CD4-positive, alpha-beta T cell treated with Interleukin-4 for 1 hour (primary cell): Measurements from ENCODE around the gene DMGDH.
"Not testable (repeated sequence)": the region's sequence is repeated elsewhere in the genome, so short reads cannot be mapped to it uniquely, and the experiment has no call there.

Experiments used
- DNase-seq, 2 donors: peaks; one replicate each; pipeline ENCODE4 v3.0.0-alpha.2; 2020 to 2022

Gene DMGDH

GRCh38 chr5:79011219-79011836, 58.1 kb downstream of the DMGDH start:
- DNase-seq, result no peak

- no peak for DNase-seq
Observed at GRCh38 chr5:79008362-79008761, 61.1 kb downstream of the DMGDH start.

- DNase-seq, result no peak
Observed at GRCh38 chr5:79007872-79008271, 61.6 kb downstream of the DMGDH start.

- no peak for DNase-seq
Observed at GRCh38 chr5:79005936-79006631, 63.4 kb downstream of the DMGDH start.

GRCh38 chr5:79005151-79005550, 64.3 kb downstream of the DMGDH start:
- DNase-seq, result no peak

- no peak for DNase-seq
Observed at GRCh38 chr5:79002374-79002773, 67.1 kb downstream of the DMGDH start.

- no peak for DNase-seq
Observed at GRCh38 chr5:79001471-79001870, 68.0 kb downstream of the DMGDH start.

GRCh38 chr5:78997090-78997489, 72.4 kb downstream of the DMGDH start:
- no peak for DNase-seq

- no peak for DNase-seq
Observed at GRCh38 chr5:78995521-78996007, 73.9 kb downstream of the DMGDH start.

GRCh38 chr5:78993165-78993564, 76.3 kb downstream of the DMGDH start:
- no peak for DNase-seq

GRCh38 chr5:78992146-78992545, 77.3 kb downstream of the DMGDH start:
- DNase-seq, result no peak

GRCh38 chr5:78989080-78989479, 80.4 kb downstream of the DMGDH start:
- DNase-seq, result no peak

GRCh38 chr5:78985725-78986223, 83.7 kb downstream of the DMGDH start:
- peak; percentile 22 to 44 for DNase-seq

- peak; percentile 53 to 69 for DNase-seq
Observed at GRCh38 chr5:78985116-78985724, 84.3 kb downstream of the DMGDH start, which contains the start of gene ARSB. ARSB (minus strand) TSS chr5:78985310; CDS start chr5:78985248, 62 bp downstream.

GRCh38 chr5:78984439-78985115, 84.9 kb downstream of the DMGDH start:
- peak; percentile 81 to 84 for DNase-seq

GRCh38 chr5:78983601-78984438, 85.7 kb downstream of the DMGDH start:
- DNase-seq, result peak in 1 of 2 donors; percentile 3

GRCh38 chr5:78983194-78983593, 86.3 kb downstream of the DMGDH start:
- not testable (repeated sequence) for DNase-seq

- no peak for DNase-seq
Observed at GRCh38 chr5:78979909-78980308, 89.6 kb downstream of the DMGDH start.

- no peak for DNase-seq
Observed at GRCh38 chr5:78979117-78979742, 90.2 kb downstream of the DMGDH start.

GRCh38 chr5:78975035-78975434, 94.4 kb downstream of the DMGDH start:
- no peak for DNase-seq

- no peak for DNase-seq
Observed at GRCh38 chr5:78974601-78975000, 94.9 kb downstream of the DMGDH start.

GRCh38 chr5:78974011-78974410, 95.5 kb downstream of the DMGDH start:
- no peak for DNase-seq
